ENCODE data around the gene ZP3.
"Not testable (repeated sequence)": the region's sequence is repeated elsewhere in the genome, so short reads cannot be mapped to it uniquely, and the experiment has no call there.

The ZP3 gene

DNA sequence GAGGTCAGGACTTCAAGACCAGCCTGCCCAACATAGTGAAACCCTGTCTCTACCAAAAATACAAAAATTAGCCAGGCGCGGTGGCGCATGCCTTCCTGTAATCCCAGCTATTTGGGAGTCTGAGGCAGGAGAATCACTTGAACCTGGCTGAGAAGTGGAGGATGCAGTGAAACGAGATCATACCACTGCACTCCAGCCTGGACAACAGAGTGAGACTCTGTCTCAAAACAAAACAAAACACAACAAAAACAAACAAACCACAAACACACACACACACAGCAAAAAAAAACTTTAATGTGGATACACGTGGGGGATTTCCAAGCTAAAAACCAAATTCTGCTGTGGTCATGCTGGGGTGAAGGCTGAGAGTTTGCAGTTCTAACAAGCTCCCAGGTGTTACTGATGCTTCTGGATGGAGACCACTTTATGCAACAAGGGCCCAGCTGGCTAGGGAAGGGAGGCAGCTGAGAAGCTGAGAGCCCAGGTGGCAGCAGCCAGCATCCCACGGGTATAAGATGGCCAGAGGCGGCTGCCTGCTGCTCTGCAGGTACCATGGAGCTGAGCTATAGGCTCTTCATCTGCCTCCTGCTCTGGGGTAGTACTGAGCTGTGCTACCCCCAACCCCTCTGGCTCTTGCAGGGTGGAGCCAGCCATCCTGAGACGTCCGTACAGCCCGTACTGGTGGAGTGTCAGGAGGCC, at the start of gene ZP3:
TSS of gene ZP3 (plus strand) at position 538 of the 699 bp plus-strand sequence. CDS start at position 553, 15 bp downstream.
- H4K20me1 ChIP-seq, result no peaks in the 10 kb centered on the region
- no peaks in the 10 kb centered on the region for H3K9me3 ChIP-seq
- H3K4me1 ChIP-seq, result peaks cover 11% of the 10 kb centered on the region
- H3K4me2 ChIP-seq, result peak within 1 kb of the TSS; percentile 9; the same call in 1 of the 2 replicates
- H3K9ac ChIP-seq, result no peak within 1 kb of the TSS
- no peaks in the 10 kb centered on the region for H3K36me3 ChIP-seq
- TF ChIP-seq Cebpa-rat (IDR thresholded peaks at IDR 0.05), result no peak
- H3K4me3 ChIP-seq, result no peak within 1 kb of the TSS
- H3K27me3 ChIP-seq, result no peaks in the 10 kb centered on the region
- no peak within 1 kb of the TSS for H3K27ac ChIP-seq

GRCh38 chr7:76375251-76375650, 49.5 kb upstream of the ZP3 start:
- Histone ChIP-seq H3K27ac (no peak overlapping the region), H3K36me3 (no peaks in the 10 kb centered on the region), H3K27me3 (no peaks in the 10 kb centered on the region), H3K4me3 (no peak overlapping the region), H3K4me2 (no peak overlapping the region), H4K20me1 (no peaks in the 10 kb centered on the region), H3K9ac (no peak overlapping the region), H3K4me1 (peaks cover 11% of the 10 kb centered on the region), H3K9me3 (no peaks in the 10 kb centered on the region)
- no peak for TF ChIP-seq Cebpa-rat (IDR thresholded peaks at IDR 0.05)

DNA sequence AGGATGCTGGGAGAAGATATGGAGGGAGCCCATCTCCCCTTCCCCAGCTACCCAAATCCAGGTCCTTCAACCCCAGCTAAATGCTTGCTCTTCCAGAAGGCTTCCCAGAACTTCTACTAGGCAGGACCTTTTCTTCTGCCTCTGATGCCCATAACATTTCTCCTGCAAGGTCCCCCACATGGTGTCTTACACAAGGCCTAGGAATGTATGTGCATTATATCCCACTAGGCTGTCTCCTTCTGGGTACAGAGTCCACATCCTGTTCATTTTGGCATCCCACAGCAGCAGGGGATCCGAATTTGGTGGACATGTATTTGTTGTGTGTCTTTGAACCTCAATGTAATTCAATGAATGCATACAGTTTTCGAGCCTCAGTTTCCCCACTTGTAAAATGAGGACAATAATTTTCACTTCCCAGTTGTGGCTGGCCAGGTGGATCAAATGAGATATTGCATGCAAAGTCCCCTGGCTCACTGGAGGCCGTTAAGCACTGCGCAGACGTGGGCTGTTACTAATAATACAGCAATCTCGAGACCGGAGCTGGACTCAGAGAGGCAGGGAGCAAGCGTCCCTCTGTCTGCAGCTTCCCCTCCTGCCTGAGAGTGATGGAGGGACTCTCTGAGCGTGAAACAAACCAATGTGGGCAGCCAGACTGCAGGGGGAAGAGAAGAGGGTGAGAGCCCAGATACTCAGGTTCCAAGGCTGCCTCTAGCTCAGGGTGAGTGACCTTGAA, 47.4 kb upstream of the ZP3 start:
- Histone ChIP-seq H4K20me1 (no peaks in the 10 kb centered on the region), H3K36me3 (no peaks in the 10 kb centered on the region), H3K9me3 (no peaks in the 10 kb centered on the region), H3K4me2 (no peak overlapping the region), H3K27me3 (no peaks in the 10 kb centered on the region), H3K9ac (no peak overlapping the region), H3K4me3 (no peak overlapping the region), H3K4me1 (peaks cover 17% of the 10 kb centered on the region), H3K27ac (no peak overlapping the region)
- TF ChIP-seq Cebpa-rat (IDR thresholded peaks at IDR 0.05), result no peak

- Histone ChIP-seq H3K9ac (peak overlapping the region; percentile 75; the same call in 1 of the 2 replicates), H3K36me3 (no peaks in the 10 kb centered on the region), H3K9me3 (no peaks in the 10 kb centered on the region), H3K4me1 (peaks cover 17% of the 10 kb centered on the region), H3K4me2 (peak overlapping the region; percentile 84), H3K27me3 (no peaks in the 10 kb centered on the region), H3K27ac (peak overlapping the region; percentile 77; the same call in 1 of the 2 replicates), H4K20me1 (no peaks in the 10 kb centered on the region), H3K4me3 (peak overlapping the region; percentile 71)
- no peak for TF ChIP-seq Cebpa-rat (IDR thresholded peaks at IDR 0.05)
These were observed 44.2 kb upstream of the ZP3 start for GRCh38 chr7:76380623-76380966.

DNA sequence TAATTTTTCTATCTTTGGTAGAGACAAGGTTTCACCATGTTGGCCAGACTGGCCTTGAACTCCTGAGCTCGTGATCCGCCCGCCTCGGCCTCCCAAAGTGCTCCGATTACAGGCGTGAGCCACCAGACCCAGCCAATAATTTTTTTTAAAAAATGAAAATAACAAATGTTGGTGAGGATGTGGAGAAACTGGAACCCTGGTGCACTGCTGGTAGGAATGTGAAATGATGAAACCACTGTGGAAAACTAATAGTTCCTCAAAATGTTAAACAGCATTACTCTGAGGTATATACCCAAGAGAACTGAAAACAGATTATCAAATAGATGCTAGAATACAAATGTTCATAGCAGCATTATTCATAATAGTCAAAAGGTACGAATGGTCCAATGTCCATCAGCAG, 42.9 kb upstream of the ZP3 start:
- H3K9me3 ChIP-seq, result no peaks in the 10 kb centered on the region
- H3K27me3 ChIP-seq, result no peaks in the 10 kb centered on the region
- TF ChIP-seq Cebpa-rat (IDR thresholded peaks at IDR 0.05), result no peak
- H3K9ac ChIP-seq, result no peak overlapping the region
- no peaks in the 10 kb centered on the region for H3K36me3 ChIP-seq
- H3K27ac ChIP-seq, result no peak overlapping the region
- H3K4me1 ChIP-seq, result peaks cover 17% of the 10 kb centered on the region
- H3K4me2 ChIP-seq, result no peak overlapping the region
- H3K4me3 ChIP-seq, result no peak overlapping the region
- H4K20me1 ChIP-seq, result no peaks in the 10 kb centered on the region

DNA sequence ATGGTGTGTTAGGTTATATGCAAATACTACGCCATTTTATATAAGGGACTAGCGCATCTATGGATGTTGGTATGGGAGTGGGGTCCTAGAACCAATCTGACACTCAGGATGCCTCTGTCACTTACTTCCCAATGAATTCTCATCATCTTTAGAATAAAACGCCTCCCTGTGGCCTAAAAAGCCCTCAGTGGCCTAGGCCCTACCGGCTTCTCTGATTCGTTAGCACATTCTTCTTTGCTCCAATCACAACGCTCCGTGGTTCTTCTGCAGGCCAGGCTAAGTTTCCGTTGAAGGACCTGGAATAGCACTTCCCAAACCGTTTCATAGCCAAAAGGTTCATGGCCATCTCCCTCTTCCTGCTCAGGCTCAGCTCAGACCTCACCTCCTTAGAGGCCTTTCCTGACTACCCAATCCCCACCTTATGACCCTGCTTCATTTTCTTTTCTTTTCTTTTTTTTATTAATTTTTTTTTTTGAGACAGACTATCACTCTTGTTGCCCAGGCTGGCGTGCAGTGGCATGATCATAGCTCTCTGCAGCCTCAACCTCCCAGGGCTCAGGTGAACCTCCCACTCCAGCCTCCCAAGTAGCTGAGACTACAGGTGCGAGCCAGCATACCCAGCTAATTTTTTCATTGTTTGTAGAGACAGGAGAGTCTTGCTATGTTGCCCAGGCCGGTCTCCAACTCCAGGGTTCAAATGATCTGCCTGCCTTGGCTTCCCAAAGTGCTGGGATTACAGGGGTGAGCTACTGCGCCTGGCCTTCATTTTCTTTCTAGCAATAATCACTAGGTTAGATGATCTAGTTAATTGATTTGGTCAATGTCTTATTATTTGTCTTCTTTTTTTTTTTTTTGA, 41.4 kb upstream of the ZP3 start:
- Histone ChIP-seq H4K20me1 (no peaks in the 10 kb centered on the region), H3K9me3 (no peaks in the 10 kb centered on the region), H3K4me1 (peaks cover 24% of the 10 kb centered on the region), H3K4me3 (no peak overlapping the region), H3K36me3 (no peaks in the 10 kb centered on the region), H3K27ac (no peak overlapping the region), H3K4me2 (no peak overlapping the region), H3K9ac (no peak overlapping the region), H3K27me3 (no peaks in the 10 kb centered on the region)
- no peak for TF ChIP-seq Cebpa-rat (IDR thresholded peaks at IDR 0.05)

- TF ChIP-seq Cebpa-rat (IDR thresholded peaks at IDR 0.05), result no peak
- Histone ChIP-seq H3K27ac (no peak overlapping the region), H3K4me1 (peaks cover 27% of the 10 kb centered on the region), H3K9ac (no peak overlapping the region), H3K27me3 (no peaks in the 10 kb centered on the region), H3K9me3 (no peaks in the 10 kb centered on the region), H3K4me2 (no peak overlapping the region), H3K4me3 (no peak overlapping the region), H3K36me3 (no peaks in the 10 kb centered on the region), H4K20me1 (no peaks in the 10 kb centered on the region)
These were observed 38.0 kb upstream of the ZP3 start for GRCh38 chr7:76386691-76387260.

DNA sequence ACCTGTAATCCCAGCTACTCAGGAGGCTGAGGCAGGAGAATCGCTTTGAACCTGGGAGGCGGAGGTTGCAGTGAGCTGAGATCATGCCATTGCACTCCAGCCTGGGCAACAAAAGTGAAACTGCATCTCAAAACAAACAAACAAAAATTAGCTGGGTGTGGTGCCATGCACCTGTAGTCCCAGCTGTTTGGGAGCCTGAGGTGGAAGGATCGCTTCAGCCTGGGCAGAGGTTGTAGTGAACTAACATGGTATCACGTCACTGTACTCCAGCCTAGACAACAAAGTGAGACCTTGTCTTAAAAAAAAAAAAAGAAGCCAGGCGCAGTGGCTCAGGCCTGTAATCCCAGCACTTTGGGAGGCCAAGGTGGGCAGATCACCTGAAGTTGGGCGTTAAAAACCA, 37.0 kb upstream of the ZP3 start:
- not testable (repeated sequence) for H4K20me1 ChIP-seq, H3K4me3 ChIP-seq, H3K27me3 ChIP-seq, H3K36me3 ChIP-seq, H3K9ac ChIP-seq, H3K27ac ChIP-seq, H3K4me2 ChIP-seq, H3K9me3 ChIP-seq
- H3K4me1 ChIP-seq, result peaks cover 37% of the 10 kb centered on the region

GRCh38 chr7:76390092-76390491, 34.7 kb upstream of the ZP3 start:
- Histone ChIP-seq H3K9me3 (no peaks in the 10 kb centered on the region), H3K27ac (peak overlapping the region; percentile 77; the same call in 1 of the 2 replicates), H3K27me3 (no peaks in the 10 kb centered on the region)

More at GRCh38 chr7:76390092-76390491, 34.7 kb upstream of the ZP3 start:
- Histone ChIP-seq H3K4me2 (no peak overlapping the region; the same call in 1 of the 2 replicates), H3K4me3 (no peak overlapping the region), H4K20me1 (no peaks in the 10 kb centered on the region), H3K36me3 (no peaks in the 10 kb centered on the region), H3K4me1 (peaks cover 46% of the 10 kb centered on the region), H3K9ac (no peak overlapping the region)
- no peak for TF ChIP-seq Cebpa-rat (IDR thresholded peaks at IDR 0.05)

Data from BLaER1 (cell line).